HG03280 (cell line): ENCODE measurements around the gene HTD2.

Experiments used
- ATAC-seq: cut with Tn5 transposase; IDR thresholded peaks from one replicate; pipeline ENCODE4 v1.9.1; 2021; ENCODE audit warnings: mild to moderate bottlenecking, moderate library complexity; ENCODE audit not compliant: unreplicated experiment

Gene HTD2

DNA sequence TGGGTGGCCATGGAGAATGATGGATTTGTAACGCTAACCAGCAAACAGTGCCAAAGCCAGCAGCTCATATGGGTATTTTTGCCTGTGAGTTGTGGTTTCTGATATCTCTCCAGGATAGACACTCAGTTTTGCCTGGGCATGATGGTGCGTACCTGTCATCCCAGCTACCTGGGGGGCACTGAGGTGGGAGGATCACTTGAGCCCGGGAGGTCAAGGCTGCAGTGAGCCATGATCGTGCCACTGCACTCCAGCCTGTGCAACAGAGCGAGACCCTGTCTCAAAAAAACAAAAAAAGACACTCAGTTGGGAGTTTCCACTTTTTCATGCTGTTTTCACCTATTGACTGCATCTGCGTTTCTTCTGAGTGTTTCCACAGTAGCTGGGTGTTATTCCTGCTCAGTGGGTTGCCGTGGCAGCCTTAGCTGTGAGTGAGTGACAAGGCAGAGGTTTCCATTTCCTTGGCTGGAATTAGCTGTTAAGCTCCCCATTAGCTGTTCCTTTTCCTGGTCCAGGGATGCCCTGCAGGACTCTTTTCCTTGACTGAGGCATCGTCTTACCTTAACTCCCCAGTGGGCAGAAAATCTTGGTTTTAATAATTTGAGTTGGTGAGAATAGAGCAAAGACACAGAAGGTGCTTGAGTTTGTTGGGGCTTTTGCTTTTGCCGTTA, 14.5 kb upstream of the HTD2 start:
- ATAC-seq: no peak

GRCh38 chr3:58292866-58293265, 13.5 kb upstream of the HTD2 start:
- ATAC-seq: no peak

DNA sequence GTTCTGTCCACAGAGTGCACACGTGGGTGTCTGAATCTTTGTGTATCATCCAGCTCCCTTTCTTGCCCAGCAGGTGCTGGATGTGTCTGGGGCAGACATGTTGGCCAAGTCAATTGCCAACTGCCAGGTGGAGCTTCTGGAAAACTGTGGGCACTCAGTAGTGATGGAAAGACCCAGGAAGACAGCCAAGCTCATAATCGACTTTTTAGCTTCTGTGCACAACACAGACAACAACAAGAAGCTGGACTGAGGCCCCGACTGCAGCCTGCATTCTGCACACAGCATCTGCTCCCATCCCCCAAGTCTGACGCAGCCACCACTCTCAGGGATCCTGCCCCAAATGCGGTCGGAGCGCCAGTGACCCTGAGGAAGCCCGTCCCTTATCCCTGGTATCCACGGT, 12.8 kb upstream of the HTD2 start:
- ATAC-seq: no peak

DNA sequence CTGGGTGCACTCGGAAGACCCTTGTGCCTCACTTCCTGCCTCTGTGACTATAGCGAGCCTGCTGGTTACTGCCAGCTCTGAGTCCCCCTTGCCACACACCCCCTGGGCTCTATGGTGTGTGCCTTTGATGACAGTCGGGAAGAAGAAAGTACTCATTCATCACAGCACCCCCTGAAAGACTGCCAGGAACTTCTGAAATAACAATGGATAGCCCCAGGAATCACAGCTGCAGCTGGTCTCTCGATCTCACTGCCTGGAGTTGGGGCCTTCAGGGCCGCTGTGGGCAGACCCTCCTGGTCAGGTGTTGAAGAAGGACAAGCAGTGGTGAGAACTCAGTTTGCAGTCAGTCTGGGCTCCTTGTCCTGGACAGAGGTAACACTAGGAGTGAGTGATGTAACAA, 10.1 kb upstream of the HTD2 start:
- ATAC-seq: no peak

DNA sequence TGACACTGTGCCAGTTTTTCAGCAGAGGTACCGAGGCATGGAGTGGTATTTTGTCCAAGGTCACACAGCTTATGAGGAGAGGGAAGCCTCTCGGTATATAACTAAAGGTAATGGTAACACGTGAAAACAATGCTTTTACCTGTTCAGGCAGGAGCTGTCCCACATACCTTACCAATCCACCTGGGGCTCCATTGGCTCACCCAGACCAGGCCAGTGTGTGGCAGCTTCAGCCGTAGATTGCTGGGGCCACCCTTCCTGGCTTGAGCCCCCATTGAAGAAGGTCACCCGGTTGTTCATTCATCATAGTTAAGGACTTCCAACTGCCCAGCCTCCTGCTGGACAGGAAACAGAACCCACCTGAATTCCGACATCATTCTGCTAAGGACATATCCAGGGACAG, 9.5 kb upstream of the HTD2 start:
- ATAC-seq: no peak

DNA sequence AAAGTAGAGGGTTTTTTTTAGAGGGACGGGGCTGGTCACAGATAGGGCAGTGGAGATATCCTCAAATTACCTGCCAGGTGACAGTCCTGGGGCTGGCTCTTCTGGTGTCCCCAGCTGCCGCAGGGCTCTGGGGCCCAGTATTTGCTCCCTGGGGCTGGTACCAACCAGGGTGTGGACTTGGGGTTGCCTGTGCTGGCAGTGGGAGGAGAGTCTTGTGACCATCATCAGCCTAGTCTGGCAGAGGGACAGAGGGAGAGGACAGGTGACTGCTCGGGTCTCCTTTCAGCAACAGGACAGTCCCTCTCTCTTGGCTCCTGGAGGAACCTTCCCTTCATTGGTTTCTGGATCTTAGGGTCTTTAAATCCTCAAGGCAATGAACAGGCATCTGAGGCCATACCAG, 8.1 kb upstream of the HTD2 start:
- ATAC-seq: no peak

DNA sequence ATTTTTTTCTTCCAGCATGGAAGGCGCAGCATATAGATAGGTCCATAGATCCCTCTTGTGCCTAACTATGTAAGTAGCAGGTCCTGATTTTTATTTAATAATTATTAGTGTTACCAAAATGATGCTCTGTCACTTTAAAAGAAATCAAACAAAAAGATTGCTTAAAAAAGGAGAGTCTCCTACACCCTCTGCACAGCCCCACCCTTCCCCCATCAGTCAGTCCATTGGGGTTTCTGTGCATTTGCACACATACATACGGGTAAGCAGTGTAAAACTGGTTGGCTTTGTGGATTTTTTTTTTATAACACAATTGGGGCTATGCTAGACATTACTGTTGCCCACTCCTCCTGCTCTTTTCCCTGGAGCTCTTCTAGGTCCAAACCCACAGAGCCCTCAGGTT, 7.2 kb upstream of the HTD2 start:
- ATAC-seq: no peak

DNA sequence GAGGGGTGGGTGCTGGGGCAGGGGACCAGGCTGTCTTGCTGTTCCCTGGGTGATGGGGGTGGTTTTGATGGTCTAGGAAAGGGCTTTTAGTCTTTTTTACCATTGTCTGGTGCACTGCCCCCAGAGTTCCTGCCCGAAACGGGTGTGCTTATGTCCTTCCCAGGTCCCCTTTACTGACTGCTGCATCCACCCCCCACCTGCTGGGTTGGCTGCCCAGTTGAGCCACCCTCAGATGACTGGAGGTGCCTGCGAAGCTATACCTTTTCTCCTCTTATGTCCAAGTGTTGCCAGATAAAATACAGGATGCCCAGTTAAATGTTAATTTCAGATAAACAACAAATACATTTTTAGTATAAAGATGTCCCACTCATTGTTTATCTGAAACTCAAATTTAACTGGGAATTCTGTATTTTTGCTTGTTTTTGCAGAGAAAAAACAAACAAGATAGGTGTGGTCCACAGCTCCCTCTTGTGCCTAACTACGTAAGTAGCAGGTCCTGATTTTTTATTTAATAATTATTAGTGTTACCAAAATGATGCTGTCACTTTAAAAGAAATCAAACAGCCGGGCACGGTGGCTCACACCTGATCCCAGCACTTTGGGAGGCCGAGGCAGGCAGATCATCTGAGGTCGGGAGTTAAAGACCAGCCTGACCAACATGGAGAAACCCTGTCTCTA, 6.3 kb upstream of the HTD2 start:
- no peak for ATAC-seq

GRCh38 chr3:58307639-58308215, 1.4 kb downstream of the HTD2 start:
- ATAC-seq: no peak

DNA sequence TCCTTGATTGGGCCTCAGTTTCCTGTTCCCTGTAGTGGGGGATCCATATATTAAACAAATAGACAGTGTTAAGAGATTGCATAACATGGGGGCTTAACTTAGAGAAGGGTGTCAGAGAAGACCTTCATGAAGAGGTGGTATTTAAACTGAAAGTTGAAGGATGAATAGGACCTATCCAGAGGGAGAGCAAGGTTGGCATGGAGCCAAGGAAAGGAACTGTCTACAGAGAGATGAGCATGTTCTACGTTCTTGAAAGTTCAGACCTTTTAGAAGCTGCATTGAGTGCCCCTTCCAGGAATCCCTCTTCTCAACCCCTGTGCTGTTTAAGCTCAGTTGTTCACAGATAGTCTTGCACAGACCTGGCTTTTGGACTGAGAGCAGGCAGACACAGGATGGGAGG, 2.4 kb downstream of the HTD2 start:
- ATAC-seq: no peak

DNA sequence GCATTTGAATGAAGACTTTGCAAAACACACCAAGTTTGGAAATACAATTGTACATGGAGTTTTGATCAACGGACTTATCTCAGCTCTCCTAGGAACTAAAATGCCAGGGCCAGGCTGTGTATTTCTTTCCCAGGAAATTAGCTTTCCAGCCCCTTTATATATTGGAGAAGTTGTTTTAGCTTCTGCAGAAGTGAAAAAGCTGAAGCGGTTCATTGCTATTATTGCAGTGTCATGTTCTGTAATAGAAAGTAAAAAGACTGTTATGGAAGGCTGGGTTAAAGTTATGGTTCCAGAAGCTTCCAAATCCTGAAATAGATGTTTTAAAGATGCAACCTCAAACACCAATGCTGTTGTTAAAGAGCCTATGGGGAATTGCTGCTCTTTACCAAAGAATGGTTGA, 11.5 kb downstream of the HTD2 start:
- no peak for ATAC-seq

DNA sequence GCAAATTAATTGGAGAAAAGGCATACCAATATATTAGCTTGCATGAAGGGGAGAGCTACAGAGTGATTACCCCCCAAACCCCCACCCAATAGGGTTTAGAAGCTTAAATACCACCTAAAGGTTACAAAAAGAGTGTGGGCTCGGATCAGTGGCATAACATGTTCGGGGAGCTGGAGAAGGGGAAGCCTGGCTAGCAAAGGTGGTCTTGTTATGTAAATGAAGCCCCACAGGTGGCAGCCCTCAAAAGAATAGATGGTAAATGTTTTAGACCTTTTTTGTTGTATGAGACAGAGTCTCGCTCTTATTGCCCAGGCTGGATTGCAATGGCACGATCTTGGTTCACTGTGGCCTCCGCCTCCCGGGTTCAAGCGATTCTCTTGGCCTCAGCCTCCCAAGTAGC, 15.5 kb downstream of the HTD2 start:
- no peak for ATAC-seq

DNA sequence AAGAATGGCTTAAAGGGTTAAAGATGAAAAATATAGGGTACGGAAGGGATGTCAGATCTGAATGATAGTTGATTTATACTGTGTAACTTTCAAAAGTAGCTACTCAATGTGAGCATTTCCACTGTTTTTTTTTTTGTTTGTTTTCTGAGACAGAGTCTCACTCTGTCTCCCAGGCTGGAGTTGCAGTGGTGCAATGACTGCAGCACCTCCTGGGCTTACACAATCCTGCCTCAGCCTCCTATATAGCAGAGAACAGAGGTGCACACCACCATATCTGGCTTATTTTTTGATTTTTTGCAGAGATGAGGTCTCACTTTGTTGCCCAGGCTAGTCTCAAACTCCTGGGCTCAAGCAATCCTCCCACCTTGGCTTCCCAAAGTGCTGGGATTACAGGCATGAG, 16.5 kb downstream of the HTD2 start:
- ATAC-seq: no peak

- no peak for ATAC-seq
Observed at GRCh38 chr3:58323529-58324390, 17.4 kb downstream of the HTD2 start.

DNA sequence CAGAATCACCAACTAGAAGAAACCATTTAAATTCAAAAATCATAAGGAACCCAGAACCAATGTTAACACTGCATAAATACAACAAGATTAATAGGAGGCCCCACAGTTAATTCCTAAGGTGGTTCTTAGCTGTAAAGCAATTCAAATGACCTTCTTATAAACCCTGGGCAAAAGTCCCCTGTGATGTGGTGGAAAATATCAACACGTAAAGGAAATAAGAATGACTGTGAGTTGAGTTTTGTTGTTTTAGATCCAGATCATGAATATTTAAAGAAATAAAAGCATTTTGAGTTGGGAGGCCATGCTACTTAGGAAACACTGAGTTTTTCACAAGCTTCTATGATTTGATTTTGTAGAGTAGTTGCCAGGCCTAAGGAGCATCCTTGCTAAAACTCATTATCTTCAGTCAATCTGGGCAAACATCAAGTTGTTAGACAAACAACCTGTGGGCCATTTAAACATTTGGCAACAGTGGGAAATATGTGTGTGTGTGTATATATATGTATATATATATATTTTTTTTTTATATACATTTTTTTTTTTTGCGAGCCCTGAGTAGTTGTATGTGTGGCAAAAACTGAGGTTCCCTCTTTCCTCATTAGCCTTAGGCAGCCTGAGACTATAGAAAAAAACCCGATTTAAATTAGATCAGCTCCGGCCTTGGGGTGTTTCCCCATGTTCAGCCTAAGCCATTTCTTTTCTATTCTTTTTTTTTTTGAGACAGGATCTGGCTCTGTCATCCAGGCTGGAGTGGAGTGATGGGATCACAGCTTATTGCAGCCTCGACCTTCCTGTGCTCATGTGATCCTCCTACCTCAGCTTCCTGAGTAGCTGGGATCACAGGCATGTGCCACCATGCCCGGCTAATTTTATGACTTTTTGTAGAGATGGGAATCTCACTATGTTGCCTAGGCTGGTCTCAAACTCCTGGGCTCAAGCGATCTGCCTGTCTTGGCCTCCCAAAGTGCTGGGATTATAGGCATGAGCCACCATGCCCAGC, 18.4 kb downstream of the HTD2 start:
- ATAC-seq: no peak

DNA sequence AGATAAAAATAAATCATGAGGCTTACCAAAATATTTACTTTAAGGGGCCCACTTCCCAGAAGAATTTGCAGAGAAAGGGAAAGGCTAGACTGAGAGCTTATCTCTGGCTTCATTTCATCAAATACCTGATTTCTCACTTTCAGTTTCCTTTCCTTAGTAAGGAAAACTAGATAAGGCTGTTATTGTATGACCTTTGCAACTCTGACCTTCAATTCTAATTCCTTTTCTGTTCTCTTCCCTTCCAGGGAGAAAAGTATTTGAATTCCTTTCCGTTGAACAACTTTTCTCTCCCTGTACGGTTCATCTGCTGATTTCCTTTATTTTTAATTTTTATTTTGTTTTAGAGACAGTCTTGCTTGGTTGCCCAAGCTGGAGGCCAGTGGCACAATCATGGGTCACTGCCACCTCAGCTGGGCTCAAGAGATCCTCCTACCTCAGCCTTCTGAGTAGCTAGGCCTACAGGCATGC, 19.2 kb downstream of the HTD2 start:
- no peak for ATAC-seq

DNA sequence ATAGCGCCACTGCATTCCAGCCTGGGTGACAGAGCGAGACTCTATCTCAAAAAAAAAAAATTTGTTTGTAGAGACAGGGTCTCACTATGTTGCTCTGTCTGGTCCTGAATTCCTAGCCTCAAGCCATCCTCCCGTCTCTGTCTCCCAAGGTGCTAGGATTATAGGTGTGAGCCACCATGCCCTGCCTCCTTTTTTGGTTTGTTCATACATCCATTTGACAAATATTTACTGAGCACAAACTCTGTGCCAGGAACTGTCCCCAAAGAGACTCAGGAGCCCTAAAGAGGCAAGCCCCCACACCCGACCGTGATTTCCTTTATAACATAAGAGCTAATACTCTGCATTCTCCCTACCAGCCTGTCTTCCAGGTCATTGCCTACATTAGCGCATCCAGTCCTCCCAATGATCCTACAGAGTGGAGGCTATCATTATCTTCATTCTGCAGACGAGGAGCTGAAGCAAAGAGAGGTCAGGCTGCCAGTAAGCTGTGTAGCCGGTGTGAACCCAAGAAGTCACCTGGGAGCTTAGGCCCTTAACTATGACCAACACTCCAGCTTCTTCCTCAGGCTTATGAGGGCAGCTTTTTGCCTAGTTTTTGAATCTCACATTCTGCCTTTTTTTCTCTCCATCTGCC, 20.1 kb downstream of the HTD2 start:
- ATAC-seq: no peak

- no peak for ATAC-seq
Observed at GRCh38 chr3:58329150-58329921, 23.0 kb downstream of the HTD2 start.

GRCh38 chr3:58329922-58330413, 23.6 kb downstream of the HTD2 start:
- no peak for ATAC-seq
